KOPT-K1 (cell line): ENCODE data around the gene AUH.

ENCODE experiments used
- H3K27ac ChIP-seq: fragments of 200-600 bp; sonication (generic); 2 replicates; pipeline ENCODE4 v1.5.1; 2016; ENCODE audit warnings: antibody characterized with exemption, mild to moderate bottlenecking, low read depth, low read length; ENCODE audit not compliant: poor library complexity, severe bottlenecking
- H3K36me3 ChIP-seq: fragments of 200-600 bp; sonication (generic); 2 replicates; pipeline ENCODE4 v1.5.1; 2017; ENCODE audit warnings: antibody characterized with exemption, mild to moderate bottlenecking, low read length, moderate library complexity; ENCODE audit not compliant: insufficient read depth
- H3K9me3 ChIP-seq: fragments of 200-600 bp; sonication (generic); 2 replicates; pipeline ENCODE4 v1.5.1; 2017; ENCODE audit warnings: antibody characterized with exemption, low read length, mild to moderate bottlenecking; ENCODE audit not compliant: insufficient read depth, poor library complexity, severe bottlenecking

AUH gene

DNA sequence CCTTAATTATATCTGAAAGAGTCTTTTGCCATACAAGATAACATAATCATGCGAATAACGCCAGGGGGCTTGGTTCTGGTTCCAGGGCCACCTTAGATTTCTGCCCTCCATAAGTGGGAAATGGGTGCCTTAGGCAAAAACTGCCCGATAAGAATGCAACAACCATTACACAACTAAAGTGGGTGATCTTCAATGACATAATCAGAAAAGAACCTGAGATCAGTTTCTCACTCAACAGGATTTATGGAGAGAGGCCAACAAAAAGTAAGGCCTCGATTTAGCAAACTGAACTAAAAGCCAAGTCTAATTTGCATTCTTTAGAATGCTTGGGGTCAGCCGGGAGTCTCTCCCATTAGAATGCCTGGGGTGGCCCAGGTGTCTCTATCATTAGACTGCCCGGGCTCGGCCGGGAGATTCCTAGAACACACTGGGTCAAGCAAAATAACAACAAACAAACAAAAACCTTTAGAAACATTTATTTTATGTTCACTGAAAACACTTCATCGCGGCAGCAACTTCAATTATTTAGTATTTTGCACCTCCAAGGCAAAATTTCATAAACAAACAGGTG is 194.8 kb downstream of the AUH start:
- H3K27ac ChIP-seq, result no peak overlapping the region
- H3K36me3 ChIP-seq, result no peaks in the 10 kb centered on the region
- peaks cover 20% of the 10 kb centered on the region for H3K9me3 ChIP-seq

DNA sequence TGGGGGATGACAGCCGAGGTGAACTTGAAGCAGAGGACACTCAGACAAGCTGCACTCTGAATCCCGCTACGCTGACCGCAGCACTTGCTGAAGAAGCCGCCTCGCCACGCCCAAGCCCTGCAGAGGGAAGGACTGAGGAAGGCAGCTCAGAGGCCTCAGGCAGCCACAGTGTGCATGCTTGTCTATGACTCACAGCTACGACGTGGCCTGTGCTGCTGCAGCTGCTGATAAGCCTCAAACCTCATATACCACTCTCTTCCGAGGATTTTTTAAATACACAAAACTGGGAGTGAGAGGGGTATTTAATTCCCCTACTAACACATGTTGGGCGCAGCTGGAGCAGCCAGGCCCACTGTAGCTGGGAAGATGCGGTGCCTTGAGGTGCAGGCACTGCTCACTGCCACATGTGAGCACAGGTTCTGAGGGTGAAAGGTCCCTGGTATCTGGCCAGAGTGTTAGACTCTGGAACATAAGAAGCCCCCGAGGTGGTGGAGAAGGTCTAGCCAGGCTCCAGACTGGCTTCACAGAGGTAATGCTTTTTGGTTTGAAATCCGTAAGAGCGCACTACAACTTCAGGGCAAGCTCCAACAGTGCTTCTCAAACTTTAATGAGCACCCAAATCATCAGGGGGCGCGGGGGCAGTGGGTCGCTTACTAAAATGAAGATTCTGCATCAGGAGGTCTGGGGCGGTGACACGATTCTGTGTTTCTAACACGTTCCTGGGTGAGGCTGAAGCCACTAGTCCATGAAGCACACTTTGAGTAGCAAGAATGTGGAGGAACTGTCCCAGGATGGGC is 196.8 kb downstream of the AUH start:
- Histone ChIP-seq H3K36me3 (no peaks in the 10 kb centered on the region), H3K27ac (peak overlapping the region; percentile 71), H3K9me3 (peaks cover under 1% of the 10 kb centered on the region)
